Fibroblast of lung (primary cell): Measurements from ENCODE around the gene ATRNL1.
"Not testable (repeated sequence)": the region's sequence is repeated elsewhere in the genome, so short reads cannot be mapped to it uniquely, and the experiment has no call there.

ENCODE experiments used
- CTCF ChIP-seq, 2 donors: IDR thresholded peaks in 1 of 2; conservative IDR thresholded peaks in 1 of 2; 1 replicate in 1 of 2; 2 replicates in 1 of 2; pipeline ENCODE4 v1.5.1; 2011 to 2012; ENCODE audit warnings: low read length in 2 of 2, control low read depth in 1 of 2, inconsistent platforms in 1 of 2, low read depth in 1 of 2, mild to moderate bottlenecking in 1 of 2
- EZH2 ChIP-seq: IDR thresholded peaks from 2 replicates; pipeline ENCODE4 v1.5.1; 2012; ENCODE audit warnings: low read length, control low read depth, mild to moderate bottlenecking; ENCODE audit errors: missing control alignments

- not testable (repeated sequence) for TF ChIP-seq CTCF (conservative IDR thresholded peaks at IDR 0.05 in 1 of 2, IDR thresholded peaks at IDR 0.05 in 1 of 2; ENCODE audit: low read depth in 1 of 2, low read length in 2 of 2); EZH2
Observed at GRCh38 chr10:115207276-115207675, 114.1 kb downstream of the ATRNL1 start.
